T-helper 9 cell (primary cell): ENCODE results near the gene DHRS13.
A peak's percentile ranks its signal among the peaks of the same experiment; 100 is the strongest.

ENCODE experiments used
- DNase-seq: peaks from one replicate; pipeline ENCODE4 v3.0.0-alpha.2; 2020
- total RNA-seq, 2 donors: gene quantifications; one replicate each; lab custom pipeline; 2026; lab: John Stamatoyannopoulos, UW

DHRS13 gene, protein sequence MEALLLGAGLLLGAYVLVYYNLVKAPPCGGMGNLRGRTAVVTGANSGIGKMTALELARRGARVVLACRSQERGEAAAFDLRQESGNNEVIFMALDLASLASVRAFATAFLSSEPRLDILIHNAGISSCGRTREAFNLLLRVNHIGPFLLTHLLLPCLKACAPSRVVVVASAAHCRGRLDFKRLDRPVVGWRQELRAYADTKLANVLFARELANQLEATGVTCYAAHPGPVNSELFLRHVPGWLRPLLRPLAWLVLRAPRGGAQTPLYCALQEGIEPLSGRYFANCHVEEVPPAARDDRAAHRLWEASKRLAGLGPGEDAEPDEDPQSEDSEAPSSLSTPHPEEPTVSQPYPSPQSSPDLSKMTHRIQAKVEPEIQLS
- 20.3 to 29.0 reads per million in 2 donors for total RNA-seq

DNA sequence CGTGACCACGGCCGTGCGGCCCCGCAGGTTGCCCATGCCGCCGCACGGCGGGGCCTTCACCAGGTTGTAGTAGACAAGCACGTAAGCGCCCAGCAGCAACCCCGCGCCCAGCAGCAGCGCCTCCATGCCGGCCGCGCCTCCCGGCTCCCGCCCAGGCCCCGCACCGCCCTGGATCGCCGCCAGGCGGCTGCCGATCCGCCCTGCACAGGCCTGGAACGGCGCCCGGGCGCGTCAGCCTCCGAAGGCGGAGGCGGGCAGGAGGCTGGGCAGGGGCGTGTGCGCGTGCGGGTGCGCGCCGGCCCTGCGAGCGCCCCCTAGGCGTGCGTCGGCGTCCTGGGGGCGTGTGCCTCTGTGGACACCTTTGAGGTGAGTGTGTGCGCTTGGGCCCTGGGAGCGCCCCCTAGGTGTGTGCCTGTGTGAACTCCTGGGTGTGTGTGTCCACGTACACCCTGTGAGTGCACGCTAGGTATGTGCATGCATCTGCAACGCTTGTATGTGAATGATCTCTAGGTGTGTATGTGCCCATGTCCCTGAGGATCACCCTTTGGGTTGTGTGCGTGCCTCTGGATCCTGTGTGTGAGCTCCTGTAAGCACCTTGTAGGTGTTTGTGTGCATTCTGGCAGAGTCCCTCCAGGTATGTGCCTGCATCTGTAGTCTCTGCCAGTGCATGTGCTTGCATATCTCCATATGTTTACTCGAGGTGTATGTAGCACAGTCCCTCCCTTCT lies at the start of gene DHRS13:
DHRS13 (minus strand) TSS at position 261 of the 727 bp plus-strand sequence; CDS start at position 126, 135 bp downstream.
- peak; percentile 96 for DNase-seq

DNA sequence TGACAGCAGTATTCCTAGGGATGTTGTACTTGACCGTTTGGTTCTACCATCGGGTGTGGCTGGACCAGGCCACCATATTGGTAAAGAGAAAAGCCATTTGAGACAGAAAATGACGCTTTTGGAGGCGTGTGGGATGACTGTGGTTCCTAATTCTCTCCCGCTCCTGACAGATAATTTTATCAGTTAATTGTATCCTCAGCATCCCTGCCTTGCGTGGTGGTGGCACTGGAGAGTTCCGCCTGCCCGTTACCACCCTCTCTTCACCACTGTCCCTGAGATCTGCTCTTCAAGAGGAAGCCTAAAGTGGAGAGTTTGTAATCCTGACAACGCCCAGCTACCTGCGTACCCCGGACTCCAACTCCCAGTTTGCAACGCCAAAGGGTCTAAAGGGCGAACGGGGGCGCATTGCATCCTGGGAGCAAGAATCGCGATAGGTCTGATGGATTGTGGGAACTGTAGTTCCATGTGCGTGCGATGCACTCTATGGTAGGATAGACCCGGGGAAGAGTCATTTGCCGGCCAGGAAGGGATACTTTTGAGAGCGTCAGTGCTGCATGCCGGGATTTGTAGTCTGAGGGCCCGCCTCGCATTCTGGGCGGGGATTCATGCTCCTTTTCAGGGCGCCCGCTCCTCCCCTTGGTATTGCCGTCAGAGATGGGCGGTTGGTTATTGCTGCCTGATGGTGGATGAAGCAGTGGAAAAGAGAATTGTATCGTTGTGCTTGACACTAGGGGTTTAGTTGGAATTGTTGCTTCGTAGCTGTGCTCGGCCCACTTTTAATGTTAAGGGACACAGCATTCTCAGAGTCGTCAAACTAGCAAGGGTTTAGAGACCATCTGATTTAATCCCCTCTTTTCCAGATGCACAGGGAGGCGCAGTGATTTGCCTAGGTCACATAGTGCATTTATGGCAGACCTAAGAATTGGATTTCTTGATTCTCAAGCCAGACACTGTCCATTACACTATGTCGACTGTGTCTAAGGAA lies 49.4 kb upstream of the DHRS13 start:
- peak; percentile 91 for DNase-seq

DNA sequence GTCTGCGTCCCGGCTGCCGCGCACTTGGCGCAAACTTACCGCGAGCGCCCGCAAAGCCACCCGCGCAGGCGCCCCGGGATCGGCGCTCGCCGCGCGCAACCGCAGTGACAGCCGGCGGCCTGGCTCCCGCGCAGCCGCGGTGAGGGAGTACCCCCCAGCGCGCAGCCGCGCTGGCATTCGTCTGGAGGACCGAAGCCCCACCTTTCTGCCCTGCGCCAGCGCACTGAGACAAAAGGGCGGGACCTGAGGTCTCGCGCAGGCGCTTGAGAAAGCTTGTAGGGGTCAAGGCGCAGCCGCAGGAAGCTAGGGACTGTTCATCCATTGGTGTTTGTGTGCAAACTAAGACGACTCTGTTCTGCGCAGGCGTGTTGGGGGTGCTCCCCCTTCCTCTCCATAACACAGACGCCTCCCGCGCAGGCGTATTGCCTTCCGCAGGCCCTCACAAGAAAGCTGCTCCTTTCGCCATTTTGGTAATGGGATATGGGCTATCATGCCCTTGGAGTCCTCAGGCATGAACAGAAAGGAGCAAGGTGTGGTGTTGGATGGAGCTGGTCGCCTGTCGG lies 48.6 kb upstream of the DHRS13 start, which contains the start of gene PHF12:
PHF12 (minus strand) TSS at position 91 of the 563 bp plus-strand sequence. CDS start 558 bp downstream, outside the sequence.
- peak; percentile 98 for DNase-seq

DNA sequence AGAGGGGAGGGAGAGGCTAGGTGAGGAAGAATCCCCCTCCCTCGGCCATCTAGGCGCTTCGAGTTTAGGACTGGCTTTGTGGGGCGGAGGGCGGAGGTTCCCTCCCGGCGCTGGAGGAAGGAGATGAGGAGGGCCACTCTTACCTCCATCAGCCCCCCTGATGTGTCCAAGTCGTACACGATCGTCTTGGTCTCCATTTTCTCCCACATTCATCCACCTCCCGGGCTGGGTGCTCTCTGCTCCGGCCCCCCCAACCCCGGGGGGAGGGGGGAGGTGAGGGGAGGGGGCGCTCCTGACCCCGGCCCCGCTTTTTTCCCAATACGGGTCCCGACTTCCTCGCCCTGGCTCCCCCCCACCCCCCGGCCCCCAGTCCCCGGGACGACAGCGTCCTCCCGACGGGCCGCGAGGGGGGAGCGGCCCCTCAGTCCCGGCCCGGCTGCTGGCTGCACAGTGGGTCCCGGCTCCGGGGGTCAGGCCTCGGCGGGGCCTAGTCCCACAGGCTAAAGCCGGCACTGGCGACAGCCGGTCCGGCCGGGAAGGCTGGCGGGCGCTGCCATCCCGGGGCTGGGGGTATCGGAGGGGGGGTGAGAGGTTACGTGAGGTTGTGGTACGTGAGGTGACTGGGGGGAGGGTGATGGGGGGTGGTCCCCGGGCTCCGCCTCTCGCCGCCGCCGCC lies 48.0 kb upstream of the DHRS13 start:
- DNase-seq, result no peak

DNA sequence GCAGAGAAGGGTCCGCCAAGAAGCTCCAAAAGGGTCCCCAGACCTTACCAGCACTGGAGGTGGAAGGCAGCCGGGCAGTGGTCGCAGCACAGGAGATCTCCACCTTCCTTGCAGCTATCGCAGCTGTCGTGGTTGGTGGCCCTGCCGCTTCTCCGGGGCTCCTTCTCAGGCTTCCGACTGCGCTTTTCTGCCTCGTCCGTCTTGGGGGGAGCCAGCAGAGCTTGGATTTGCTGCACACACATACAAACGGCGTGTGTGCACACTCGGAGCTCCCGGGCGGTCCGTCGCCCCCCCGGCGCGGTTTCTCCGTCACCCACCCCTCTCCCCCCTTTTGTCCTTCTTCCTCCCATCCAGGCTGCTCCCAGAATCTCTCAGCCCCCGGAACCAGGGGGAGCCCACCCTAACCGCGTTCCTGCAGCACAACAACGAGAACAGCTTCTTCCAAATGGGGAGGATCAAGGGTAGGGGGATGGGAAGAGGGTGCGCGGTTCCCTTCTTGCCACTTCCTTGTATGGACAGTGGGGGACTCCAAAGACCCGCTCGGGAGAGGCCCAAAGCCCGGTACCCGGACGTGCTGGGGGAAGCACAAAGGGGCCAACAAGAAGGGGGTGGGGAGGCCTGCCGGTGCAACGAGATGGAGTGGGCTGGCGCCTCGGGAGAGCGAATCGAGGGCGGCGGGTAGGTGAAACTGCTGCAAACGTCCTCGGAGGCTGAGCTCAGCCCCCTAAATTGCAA lies 47.3 kb upstream of the DHRS13 start:
- DNase-seq, result peak; percentile 40

DNA sequence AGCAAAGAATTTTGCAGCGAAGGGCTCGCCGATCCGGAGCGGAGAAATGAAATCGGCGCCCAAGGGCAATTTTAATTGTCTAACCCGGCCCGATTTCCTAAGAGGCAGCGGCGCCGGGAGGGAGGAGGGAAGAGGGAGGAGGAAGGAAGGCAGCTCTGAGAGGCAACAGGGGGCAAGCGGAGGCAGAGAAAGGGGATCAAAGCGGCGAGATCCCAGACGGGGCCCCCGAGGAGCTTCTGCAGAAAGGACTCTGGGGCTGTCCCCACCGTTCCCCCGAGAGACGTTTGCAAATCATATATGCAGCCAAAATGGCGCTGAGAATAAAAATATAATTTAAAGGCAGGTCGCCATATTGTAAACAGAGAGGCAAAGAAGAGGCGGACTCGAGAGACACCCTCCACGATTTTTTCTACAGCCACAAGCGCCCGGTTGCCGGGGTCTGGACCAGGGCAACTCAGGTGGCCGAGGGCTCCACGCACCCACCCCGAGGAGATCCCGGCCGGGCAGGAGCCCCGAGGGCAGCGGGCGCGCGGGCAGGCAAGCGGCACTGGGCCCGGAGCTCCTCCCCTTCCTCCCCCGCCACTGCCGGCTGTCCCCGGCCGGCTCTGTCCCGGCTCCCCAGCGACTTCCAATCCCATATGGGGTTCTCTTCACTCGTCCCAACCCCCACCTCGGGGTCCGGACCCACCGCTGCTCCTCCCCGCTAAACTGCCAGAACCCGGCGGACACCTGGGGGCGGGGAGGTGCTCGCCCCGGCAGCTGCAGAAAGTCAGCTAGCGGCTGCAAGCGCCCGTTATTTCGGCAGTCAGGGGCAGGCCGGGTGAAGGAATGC lies 46.5 kb upstream of the DHRS13 start:
- DNase-seq, result peak; percentile 26

DNA sequence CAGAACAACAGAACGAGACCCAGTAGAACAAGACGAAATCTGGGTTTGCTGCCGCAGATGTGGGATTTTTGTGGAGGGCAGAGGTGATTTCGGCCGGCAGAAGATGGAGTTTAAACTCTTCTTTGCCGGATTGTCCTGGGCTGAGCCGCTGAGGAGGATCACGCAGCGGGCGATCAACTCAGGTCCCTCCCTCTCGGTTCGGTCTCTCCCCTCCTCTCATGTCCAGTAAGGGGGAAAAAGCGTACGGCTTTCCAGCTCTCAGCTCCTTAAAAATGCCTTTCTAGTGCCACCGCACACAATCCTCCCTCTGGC lies 46.0 kb upstream of the DHRS13 start:
- no peak for DNase-seq

DNA sequence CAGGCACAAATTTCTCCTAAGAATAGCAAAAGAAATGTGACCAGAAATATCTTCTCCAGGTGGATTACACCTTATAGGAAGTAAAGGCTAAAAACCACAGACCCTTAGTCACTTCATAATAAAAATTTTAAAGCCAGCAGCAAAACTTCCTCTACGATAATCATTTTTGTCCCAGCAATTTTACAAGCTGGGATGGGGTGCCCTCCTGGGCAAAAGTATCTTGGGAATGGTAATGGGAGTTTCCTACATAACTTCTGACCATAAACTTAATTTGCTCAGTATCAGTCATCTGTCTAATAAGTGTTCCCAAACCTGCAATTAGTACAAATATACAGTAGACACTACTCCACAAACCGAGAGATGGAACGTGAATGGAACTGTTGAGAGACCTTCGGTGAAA lies 45.5 kb upstream of the DHRS13 start:
- no peak for DNase-seq

DNA sequence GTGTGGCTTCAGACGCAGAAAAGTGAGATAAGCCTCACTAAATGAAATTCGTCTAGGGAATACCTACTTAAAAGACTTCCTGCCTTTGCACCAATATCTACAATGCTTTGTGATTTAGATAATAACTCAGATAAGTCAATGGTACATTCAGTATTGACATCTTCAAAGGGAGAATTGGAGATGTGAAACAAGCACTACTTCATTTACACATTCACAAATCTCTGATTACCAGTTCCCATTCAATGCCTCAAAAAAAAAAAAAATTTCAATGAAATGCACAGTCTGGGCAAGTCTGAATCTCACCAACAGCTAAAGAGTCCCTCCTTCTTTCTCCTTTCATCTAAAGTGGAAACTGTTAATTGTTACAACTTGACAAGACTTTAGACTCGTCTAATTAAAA lies 44.8 kb upstream of the DHRS13 start:
- DNase-seq, result no peak

DNA sequence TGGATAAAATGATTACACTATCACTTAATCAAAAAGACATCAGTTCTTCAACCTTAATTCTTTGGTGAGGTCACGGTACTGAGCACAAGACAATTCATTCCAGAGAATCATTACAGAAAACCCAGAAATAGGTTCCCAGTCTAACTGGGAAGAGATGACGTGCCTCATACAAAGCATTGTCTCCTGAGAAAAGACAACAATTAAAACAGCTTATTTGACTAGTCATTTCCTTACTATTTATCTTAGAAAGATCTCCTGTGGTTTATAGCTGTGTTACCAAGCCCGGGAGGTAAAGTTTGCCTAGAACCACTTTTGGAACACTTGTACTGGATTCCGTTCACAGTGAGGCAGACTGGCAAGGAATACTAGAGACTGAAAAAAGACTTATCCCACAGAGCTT lies 43.4 kb upstream of the DHRS13 start:
- no peak for DNase-seq

DNA sequence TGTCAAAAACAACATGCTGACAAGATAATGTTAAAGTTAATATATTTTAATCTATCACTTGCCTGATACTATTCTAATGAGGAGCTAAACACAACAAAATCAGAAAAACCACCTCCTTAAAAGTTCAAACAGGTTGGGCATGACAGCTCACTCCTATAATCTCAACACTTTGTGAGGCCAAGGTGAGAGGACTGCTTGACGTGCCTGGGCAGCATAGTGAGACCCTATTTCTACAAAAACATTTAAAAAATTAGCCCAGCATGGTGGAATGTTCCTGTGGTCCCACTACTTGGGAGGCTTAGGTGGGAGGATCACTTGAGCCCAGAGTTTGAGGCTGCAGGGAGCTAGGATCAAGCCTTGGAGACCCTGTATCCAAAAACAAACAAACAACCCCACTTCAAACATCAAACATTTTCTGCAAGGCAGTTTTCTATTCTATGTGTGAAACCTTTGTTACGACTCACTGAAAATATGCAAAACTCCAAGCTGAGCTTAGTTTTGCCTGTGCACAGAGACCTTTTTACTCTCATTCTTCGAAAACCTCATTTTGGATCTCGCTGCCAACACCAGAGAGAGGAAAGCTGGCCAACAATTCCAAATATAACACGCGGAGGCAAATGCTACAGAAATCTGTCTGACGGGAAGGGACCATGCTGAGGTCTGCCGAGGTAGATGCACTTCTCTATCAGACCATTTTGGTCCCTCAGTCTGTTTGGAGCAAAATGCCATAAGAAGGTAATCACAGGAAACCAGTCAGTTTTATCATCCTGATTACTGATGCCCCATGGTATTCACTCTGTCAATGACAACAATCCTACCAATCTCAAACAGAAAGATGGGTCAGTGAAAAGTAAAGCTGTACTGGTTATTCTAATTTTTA lies 42.2 kb upstream of the DHRS13 start:
- no peak for DNase-seq

DNA sequence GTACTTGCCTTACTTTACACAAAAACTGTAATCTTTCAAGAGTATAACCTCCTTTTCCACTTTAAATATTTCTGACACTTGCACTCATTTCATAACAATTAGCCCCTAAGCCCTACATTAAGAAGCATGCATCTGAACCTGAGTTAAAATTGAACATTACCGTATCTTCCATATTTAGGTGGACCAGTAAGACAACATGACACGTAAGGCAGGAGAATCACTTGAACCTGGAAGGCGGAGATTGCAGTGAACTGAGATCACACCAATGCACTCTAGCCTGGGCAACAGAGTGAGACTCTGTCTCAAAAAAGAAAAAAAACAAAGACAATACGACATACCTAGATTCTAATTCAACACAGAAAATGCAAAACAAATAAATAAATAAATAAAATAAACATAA lies 41.5 kb upstream of the DHRS13 start:
- no peak for DNase-seq

DNA sequence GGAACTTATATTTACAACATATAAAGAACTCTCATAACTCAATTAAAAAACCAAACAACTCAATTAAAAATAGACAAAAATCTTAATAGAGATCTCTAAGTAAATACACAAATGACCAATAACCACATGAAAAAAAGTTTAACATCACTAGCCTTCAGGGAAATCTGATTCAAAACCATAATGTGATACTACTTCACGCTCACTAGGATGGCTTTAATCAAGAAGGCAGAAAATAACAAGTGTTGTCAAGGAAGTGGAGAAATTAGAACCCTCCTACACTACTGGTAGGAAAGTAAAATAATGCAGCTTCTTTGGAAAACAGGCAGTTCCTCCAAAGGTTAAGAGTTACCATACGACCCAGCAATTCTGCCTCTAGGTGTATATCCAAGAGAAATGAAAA lies 40.0 kb upstream of the DHRS13 start:
- DNase-seq, result no peak

DNA sequence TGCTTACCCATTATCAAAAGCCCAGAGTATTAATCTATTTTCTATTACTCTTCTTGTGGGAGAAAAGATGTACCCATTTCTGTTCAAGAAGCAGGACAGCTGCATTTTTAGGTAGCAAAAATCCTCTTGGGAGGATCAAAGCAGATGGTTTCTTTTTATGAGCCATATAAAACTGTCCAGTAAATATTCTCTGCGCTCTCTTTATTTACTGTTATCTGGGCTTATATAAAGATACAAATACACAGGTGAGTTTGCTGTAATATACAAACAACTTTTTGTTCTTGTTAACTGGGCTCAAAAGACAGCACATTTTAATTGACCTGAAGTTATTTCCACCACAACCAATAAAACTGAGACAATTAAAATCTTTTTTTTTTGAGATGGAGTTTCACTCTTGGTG lies 38.4 kb upstream of the DHRS13 start:
- DNase-seq, result no peak

DNA sequence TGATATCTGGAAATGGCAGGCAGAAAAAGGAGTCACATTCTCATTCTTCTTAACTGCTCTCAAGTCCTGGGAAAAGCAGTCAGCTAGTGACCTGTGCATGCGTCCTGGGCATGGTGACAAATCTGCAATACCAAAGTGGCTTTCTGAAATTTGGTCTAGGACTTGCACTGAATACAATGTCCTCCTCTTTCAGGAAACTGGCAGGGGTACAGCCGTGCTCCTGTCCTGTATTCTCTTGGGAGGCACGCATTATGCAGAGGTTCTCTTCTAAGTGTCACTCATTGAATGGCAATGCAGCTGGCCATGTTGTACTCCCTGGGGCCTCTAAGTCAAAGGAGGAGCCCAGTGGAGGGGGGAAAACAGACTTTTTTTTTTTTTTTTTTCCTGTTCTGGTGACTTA lies 37.8 kb upstream of the DHRS13 start:
- no peak for DNase-seq

DNA sequence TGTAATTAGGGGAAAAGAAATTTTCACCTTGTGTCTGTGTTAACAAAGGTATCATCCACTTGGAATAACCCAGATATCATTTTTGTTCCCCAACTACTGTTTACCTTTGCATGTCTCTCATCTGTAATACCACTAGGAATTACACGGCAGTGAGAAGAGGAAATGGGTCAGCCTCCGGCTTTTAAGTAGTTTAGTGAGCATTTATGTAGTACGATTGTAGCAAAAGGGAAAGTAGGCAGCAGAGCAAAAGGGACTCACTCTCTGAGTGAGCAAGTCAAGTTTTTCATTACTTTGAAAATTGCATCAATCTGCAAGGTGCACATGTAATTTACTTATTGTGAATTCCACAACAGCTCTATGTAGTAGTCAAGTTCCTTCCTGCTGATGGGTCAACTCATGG lies 37.3 kb upstream of the DHRS13 start:
- no peak for DNase-seq

DNA sequence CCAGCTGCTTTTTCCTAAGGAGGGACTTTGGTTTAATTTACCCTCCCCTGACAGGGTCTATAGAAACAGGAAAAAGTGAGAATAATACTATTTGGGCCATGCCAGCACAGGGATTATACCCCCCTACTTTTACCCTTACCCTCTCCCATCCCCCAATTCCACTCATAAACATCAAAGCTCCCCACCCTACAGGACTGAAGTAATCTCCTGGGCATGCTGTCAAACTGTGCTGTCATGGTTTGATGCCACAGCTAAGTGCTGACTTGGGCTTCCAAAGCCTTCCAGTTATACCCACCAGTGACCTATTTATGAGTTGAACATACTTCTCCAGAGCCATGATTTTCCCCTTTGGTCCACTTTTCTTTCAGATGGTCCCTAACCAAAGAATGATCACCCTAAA lies 35.7 kb upstream of the DHRS13 start:
- DNase-seq, result no peak

DNA sequence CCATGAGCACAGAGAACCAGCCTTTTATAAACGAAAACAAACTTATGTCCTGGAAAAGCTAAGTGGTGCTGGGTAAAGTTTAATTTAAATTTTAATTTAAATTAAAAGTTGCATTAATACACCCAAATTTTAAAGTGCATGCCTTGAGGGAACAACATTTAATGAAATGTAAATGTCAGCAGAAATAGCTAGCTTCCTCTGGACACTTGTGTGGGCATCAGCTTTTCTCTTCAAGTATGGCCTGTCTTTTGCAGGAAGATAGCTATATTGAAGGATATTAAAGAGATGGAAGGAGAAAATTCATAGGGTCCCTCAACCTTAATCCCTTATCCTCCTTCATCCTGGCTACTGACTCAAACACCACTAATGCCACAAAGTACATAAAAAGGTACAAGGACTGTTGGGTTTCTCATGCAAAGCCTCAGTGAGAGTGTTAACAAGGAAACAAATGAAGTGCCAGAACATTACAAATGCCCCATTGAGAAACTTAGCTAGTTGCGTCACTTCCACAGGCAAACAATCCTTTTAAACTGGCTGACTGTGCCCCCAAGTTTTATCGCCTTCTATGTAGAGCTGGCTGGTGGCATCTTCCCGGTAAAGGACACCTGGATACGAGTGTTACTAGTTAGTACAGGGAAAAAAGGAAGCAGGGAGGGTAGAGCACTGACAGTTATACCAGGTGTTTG lies 34.3 kb upstream of the DHRS13 start:
- no peak for DNase-seq
